ENCODE results near the gene KIF14. TPM values are rescaled to one million over a fixed set of nuclear protein-coding genes. Genes with fewer than 3 reads are reported as not detected.
A peak's percentile ranks its signal among the peaks of the same experiment; 100 is the strongest.

KIF14 gene
- polyA plus RNA-seq, 3 donors = 0.03 to 0.18 (median 0.05) TPM

- Histone ChIP-seq H3K4me1 (ENCODE audit: control insufficient read depth in 1 of 2, insufficient read depth in 2 of 2, low read length in 2 of 2) (peaks cover 38 to 41% of the 10 kb centered on the region in 2 donors), H3K9me3 (replicated peaks in 1 of 2; ENCODE audit: control insufficient read depth in 1 of 2, insufficient read depth in 1 of 2, low read length in 2 of 2) (no peaks in the 10 kb centered on the region), H3K9ac (ENCODE audit: insufficient read depth, low read length, poor library complexity, severe bottlenecking) (no peak overlapping the region), H3K36me3 (replicated peaks in 1 of 2; ENCODE audit: control insufficient read depth in 1 of 2, insufficient read depth in 2 of 2, low read length in 2 of 2) (no peaks in the 10 kb centered on the region), H3K27me3 (ENCODE audit: control insufficient read depth in 2 of 2, insufficient read depth in 2 of 2, low read length in 2 of 2) (no peaks in the 10 kb centered on the region), H4K20me1 (ENCODE audit: insufficient read depth, low read length) (no peaks in the 10 kb centered on the region), H3K4me2 (replicated peaks; ENCODE audit: extremely low read depth, low read length, poor library complexity, severe bottlenecking) (no peak overlapping the region), H2AFZ (ENCODE audit: insufficient read depth, low read depth, low read length, poor library complexity, severe bottlenecking) (no peak overlapping the region), H3K4me3 (replicated peaks in 1 of 3; ENCODE audit: low read depth in 2 of 3, low read length in 3 of 3) (no peak overlapping the region), H3K27ac (ENCODE audit: low read depth in 1 of 2, low read length in 2 of 2) (no peak overlapping the region), H3K79me2 (ENCODE audit: insufficient read depth, low read length) (peaks cover 1% of the 10 kb centered on the region)
- peak in 1 of 3 donors; percentile 44 for DNase-seq
- TF ChIP-seq CTCF (IDR thresholded peaks at IDR 0.05) = no peak
- no CpG with 5 or more reads among the region's 1 CpG for WGBS (ENCODE audit: insufficient coverage)
- Mint-ChIP-seq H3K27me3 (ENCODE audit: low read depth in 3 of 3) (peaks cover 0 to 5% (median 3%) of the 10 kb centered on the region in 3 donors), H3K4me3 (no peak overlapping the region), H3K36me3 (no peaks in the 10 kb centered on the region), H3K27ac (no peak overlapping the region), H3K4me1 (peaks cover 35% of the 10 kb centered on the region), H3K9me3 (peaks cover 0 to 3% (median 0%) of the 10 kb centered on the region in 7 donors)
- intact Hi-C loops (cut with micrococcal nuclease) = loop anchor here in 1 of 2 donors (5.0 to 10.0 kb wide), 2 partner anchors 109 to 397 kb away; partner anchors contain the start of genes CAMSAP2 and KIF21B
These were observed 4.9 kb upstream of the KIF14 start for GRCh38 chr1:200625381-200625824.

- no peak for DNase-seq
- H3K4me2 ChIP-seq (replicated peaks; ENCODE audit: extremely low read depth, low read length, poor library complexity, severe bottlenecking) = no peak overlapping the region
- no peak overlapping the region for H3K9ac ChIP-seq (ENCODE audit: insufficient read depth, low read length, poor library complexity, severe bottlenecking)
- no peaks in the 10 kb centered on the region for H4K20me1 ChIP-seq (ENCODE audit: insufficient read depth, low read length)
- intact Hi-C loops (cut with micrococcal nuclease) = loop anchor here in 1 of 2 donors (5.0 to 10.0 kb wide), 4 partner anchors 42 to 397 kb away; partner anchors contain the start of genes CAMSAP2, DDX59 and KIF21B
- peaks cover 7% of the 10 kb centered on the region for H3K79me2 ChIP-seq (ENCODE audit: insufficient read depth, low read length)
- no peaks in the 10 kb centered on the region for H3K27me3 ChIP-seq (ENCODE audit: control insufficient read depth in 2 of 2, insufficient read depth in 2 of 2, low read length in 2 of 2)
- WGBS (ENCODE audit: insufficient coverage) = no CpG with 5 or more reads among the region's 2 CpGs
- peaks cover 44 to 45% of the 10 kb centered on the region in 2 donors for H3K4me1 ChIP-seq (ENCODE audit: control insufficient read depth in 1 of 2, insufficient read depth in 2 of 2, low read length in 2 of 2)
- H3K36me3 ChIP-seq (replicated peaks in 1 of 2; ENCODE audit: control insufficient read depth in 1 of 2, insufficient read depth in 2 of 2, low read length in 2 of 2) = no peaks in the 10 kb centered on the region
- no peak overlapping the region for H3K4me3 ChIP-seq (replicated peaks in 1 of 3; ENCODE audit: low read depth in 2 of 3, low read length in 3 of 3)
- no peak overlapping the region for H2AFZ ChIP-seq (ENCODE audit: insufficient read depth, low read depth, low read length, poor library complexity, severe bottlenecking)
- H3K27ac Mint-ChIP-seq = no peak overlapping the region
- H3K4me1 Mint-ChIP-seq = peaks cover 38% of the 10 kb centered on the region
- H3K27ac ChIP-seq (ENCODE audit: low read depth in 1 of 2, low read length in 2 of 2) = no peak overlapping the region
- peaks cover 0 to 3% (median 2%) of the 10 kb centered on the region in 3 donors for H3K27me3 Mint-ChIP-seq (ENCODE audit: low read depth in 3 of 3)
- peaks cover 0 to 3% (median 0%) of the 10 kb centered on the region in 7 donors for H3K9me3 Mint-ChIP-seq
- no peak overlapping the region for H3K4me3 Mint-ChIP-seq
- no peaks in the 10 kb centered on the region for H3K9me3 ChIP-seq (replicated peaks in 1 of 2; ENCODE audit: control insufficient read depth in 1 of 2, insufficient read depth in 1 of 2, low read length in 2 of 2)
- no peaks in the 10 kb centered on the region for H3K36me3 Mint-ChIP-seq
- no peak for TF ChIP-seq CTCF (IDR thresholded peaks at IDR 0.05)
These were observed 4.3 kb upstream of the KIF14 start for GRCh38 chr1:200624679-200625335.

All from CD14-positive monocyte (primary cell).